RWPE2 (cell line): Measurements from ENCODE around the gene ZNF451.

ENCODE experiments used
- ATAC-seq: fragments of 200-7000 bp; cut with Tn5 transposase; 3 replicates; pipeline ENCODE4 v1.9.1; 2021; ENCODE audit warnings: low read depth
- DNase-seq: peaks from one replicate; pipeline ENCODE4 v3.0.0-alpha.2; 2020; ENCODE audit warnings: low spot score
- H3K27ac ChIP-seq: fragments of 450-650 bp; 2 replicates; pipeline ENCODE4 v1.5.1; 2017; ENCODE audit warnings: mild to moderate bottlenecking; ENCODE audit not compliant: poor library complexity, severe bottlenecking
- H3K27me3 ChIP-seq: fragments of 250-450 bp; sonication (Bioruptor Pico); 2 replicates; pipeline ENCODE4 v1.5.1; 2021; ENCODE audit warnings: mild to moderate bottlenecking, moderate library complexity; ENCODE audit not compliant: insufficient read depth, poor library complexity, severe bottlenecking
- H3K36me3 ChIP-seq: fragments of 250-450 bp; sonication (Bioruptor Pico); 2 replicates; pipeline ENCODE4 v1.5.1; 2020; ENCODE audit warnings: low read depth, mild to moderate bottlenecking, moderate library complexity
- H3K4me1 ChIP-seq: fragments of 250-450 bp; sonication (Bioruptor Pico); 2 replicates; pipeline ENCODE4 v1.5.1; 2021; ENCODE audit warnings: mild to moderate bottlenecking, moderate library complexity; ENCODE audit not compliant: insufficient read depth, poor library complexity, severe bottlenecking
- H3K4me3 ChIP-seq: fragments of 250-450 bp; sonication (Bioruptor Pico); 2 replicates; pipeline ENCODE4 v1.5.1; 2021; ENCODE audit warnings: mild to moderate bottlenecking, moderate library complexity; ENCODE audit not compliant: severe bottlenecking
- H3K9me3 ChIP-seq: fragments of 250-450 bp; sonication (Bioruptor Pico); 2 replicates; pipeline ENCODE4 v1.5.1; 2021; ENCODE audit warnings: mild to moderate bottlenecking, moderate library complexity; ENCODE audit not compliant: severe bottlenecking
- TF ChIP-seq, protein P1 (sequence below): fragments of 450-650 bp; IDR thresholded peaks from one replicate; pipeline ENCODE4 v1.5.1; 2017; ENCODE audit warnings: mild to moderate bottlenecking, moderate library complexity; ENCODE audit not compliant: poor library complexity, severe bottlenecking

Gene ZNF451

DNA sequence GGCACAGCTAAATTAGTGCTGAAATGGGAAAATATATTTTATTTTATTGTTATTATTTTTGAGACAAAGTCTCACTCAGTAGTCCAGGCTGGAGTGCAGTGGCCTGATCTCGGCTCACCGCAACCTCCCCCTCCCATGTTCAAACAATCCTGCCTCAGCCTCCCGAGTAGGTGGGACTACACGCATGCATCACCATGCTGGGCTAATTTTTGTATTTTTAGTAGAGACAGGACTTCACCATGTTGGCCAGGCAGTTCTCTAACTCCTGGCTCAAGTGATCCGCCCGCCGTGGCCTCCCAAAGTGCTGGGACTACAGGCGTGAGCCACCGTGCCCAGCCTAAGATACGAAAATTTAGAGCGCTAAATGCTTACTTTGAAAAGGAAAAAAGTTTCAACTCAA is 127.3 kb downstream of the ZNF451 start:
- peaks cover 4% of the 10 kb centered on the region; the same call in 1 of the 2 replicates for H3K36me3 ChIP-seq
- H3K9me3 ChIP-seq = peaks cover 3% of the 10 kb centered on the region
- H3K27me3 ChIP-seq = no peaks in the 10 kb centered on the region
- ATAC-seq = no peak
- TF ChIP-seq, protein P1, sequence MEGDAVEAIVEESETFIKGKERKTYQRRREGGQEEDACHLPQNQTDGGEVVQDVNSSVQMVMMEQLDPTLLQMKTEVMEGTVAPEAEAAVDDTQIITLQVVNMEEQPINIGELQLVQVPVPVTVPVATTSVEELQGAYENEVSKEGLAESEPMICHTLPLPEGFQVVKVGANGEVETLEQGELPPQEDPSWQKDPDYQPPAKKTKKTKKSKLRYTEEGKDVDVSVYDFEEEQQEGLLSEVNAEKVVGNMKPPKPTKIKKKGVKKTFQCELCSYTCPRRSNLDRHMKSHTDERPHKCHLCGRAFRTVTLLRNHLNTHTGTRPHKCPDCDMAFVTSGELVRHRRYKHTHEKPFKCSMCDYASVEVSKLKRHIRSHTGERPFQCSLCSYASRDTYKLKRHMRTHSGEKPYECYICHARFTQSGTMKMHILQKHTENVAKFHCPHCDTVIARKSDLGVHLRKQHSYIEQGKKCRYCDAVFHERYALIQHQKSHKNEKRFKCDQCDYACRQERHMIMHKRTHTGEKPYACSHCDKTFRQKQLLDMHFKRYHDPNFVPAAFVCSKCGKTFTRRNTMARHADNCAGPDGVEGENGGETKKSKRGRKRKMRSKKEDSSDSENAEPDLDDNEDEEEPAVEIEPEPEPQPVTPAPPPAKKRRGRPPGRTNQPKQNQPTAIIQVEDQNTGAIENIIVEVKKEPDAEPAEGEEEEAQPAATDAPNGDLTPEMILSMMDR = no peak
- H3K27ac ChIP-seq = no peak overlapping the region
- H3K4me3 ChIP-seq = no peak overlapping the region
- no peak for DNase-seq
- peaks cover 11% of the 10 kb centered on the region for H3K4me1 ChIP-seq
